HepG2 (cell line): Measurements from ENCODE around the gene APH1B.

Experiments
- GABPA ChIP-seq, 2 experiments: IDR thresholded peaks; 2 replicates each; pipeline ENCODE4 v1.6.1; 2011 to 2016; ENCODE audit warnings: low read depth in 2 of 2, low read length in 1 of 2, missing biosample characterization in 1 of 2, missing genetic modification characterization in 1 of 2
- MYNN ChIP-seq: sonication (generic); formaldehyde crosslinking; IDR thresholded peaks from 2 replicates; pipeline ENCODE4 v1.4.0; 2020; ENCODE audit warnings: mild to moderate bottlenecking, low read depth, missing genetic modification reagents
- RFX5 ChIP-seq: IDR thresholded peaks from 2 replicates; pipeline ENCODE4 v1.6.1; 2011; ENCODE audit warnings: low read depth, low read length, improper control_type of control experiment
- ZNF274 ChIP-seq: sonication (generic); formaldehyde crosslinking; IDR thresholded peaks from 2 replicates; pipeline ENCODE4 v1.5.1; 2020; ENCODE audit warnings: mild to moderate bottlenecking, missing genetic modification reagents
- ZNF879 ChIP-seq: sonication (generic); formaldehyde crosslinking; IDR thresholded peaks from 2 replicates; pipeline ENCODE4 v1.8.1; 2023; ENCODE audit warnings: missing genetic modification reagents

DNA sequence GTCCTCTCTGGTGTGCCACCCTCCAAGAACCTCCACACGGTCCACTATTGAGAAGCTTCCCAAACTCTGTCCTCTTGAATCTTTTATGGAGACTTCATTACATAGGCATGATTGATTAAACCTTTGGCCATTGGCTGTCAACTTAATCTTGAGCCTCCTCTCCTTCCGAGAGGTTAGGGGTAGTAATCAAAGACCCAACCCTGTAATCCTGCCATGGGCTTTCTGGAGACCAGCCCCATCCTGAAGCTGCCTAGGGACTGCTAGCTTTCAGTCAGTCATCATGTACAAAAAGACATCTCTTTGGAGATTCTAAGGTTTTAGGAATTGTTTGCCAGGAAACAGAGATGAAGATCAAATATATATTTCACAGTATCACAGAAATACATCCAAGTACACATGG lies 37.0 kb downstream of the APH1B start:
- TF ChIP-seq RFX5 (no peak), GABPA (IDR thresholded peaks at IDR 0.05; ENCODE audit: low read depth, low read length) (no peak), GABPA (CRISPR knock-in tag; IDR thresholded peaks at IDR 0.05; ENCODE audit: low read depth) (no peak), ZNF879 (CRISPR knock-in tag) (no peak), MYNN (no peak), ZNF274 (CRISPR knock-in tag) (no peak)
